ENCODE data around the gene SOX12.

- TF ChIP-seq, protein P1, sequence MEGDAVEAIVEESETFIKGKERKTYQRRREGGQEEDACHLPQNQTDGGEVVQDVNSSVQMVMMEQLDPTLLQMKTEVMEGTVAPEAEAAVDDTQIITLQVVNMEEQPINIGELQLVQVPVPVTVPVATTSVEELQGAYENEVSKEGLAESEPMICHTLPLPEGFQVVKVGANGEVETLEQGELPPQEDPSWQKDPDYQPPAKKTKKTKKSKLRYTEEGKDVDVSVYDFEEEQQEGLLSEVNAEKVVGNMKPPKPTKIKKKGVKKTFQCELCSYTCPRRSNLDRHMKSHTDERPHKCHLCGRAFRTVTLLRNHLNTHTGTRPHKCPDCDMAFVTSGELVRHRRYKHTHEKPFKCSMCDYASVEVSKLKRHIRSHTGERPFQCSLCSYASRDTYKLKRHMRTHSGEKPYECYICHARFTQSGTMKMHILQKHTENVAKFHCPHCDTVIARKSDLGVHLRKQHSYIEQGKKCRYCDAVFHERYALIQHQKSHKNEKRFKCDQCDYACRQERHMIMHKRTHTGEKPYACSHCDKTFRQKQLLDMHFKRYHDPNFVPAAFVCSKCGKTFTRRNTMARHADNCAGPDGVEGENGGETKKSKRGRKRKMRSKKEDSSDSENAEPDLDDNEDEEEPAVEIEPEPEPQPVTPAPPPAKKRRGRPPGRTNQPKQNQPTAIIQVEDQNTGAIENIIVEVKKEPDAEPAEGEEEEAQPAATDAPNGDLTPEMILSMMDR (IDR thresholded peaks at IDR 0.05) = peak; percentile 79
- TF ChIP-seq FOXJ3 (CRISPR knock-in tag; IDR thresholded peaks at IDR 0.05; ENCODE audit: borderline replicate concordance) (no peak), RELA (CRISPR knock-in tag; IDR thresholded peaks at IDR 0.05; ENCODE audit: borderline replicate concordance) (no peak)
Measured at GRCh38 chr20:330233-331149, 5.1 kb downstream of the SOX12 start.

Data from WTC11 (cell line).